Pancreas (tissue), 10 donors: ENCODE results near the gene TLX1. TPM values are rescaled to one million over a fixed set of nuclear protein-coding genes. Genes with fewer than 3 reads are reported as not detected.

Source experiments
- ATAC-seq, 4 donors: fragments of 200-7000 bp; cut with Tn5 transposase; one replicate each; pipeline versions ENCODE4 v1.8.0 to v1.9.1; 2020; ENCODE audit warnings: mild to moderate bottlenecking in 4 of 4, moderate library complexity in 4 of 4
- DNase-seq, 6 donors: peaks; one replicate each; pipeline ENCODE4 v3.0.0-alpha.2; 2020
- FAIRE-seq: peaks from 2 replicates; lab custom pipeline; 2012; peaks lifted over from hg19 to GRCh38; lab: Jason Lieb, UNC
- H3K27ac ChIP-seq, 4 donors: fragments of 200-600 bp; sonication (generic); 1 replicate in 3 of 4; 2 replicates in 1 of 4; pipeline versions ENCODE4 v1.5.0 to v1.8.0; 2020
- H3K27me3 ChIP-seq, 4 donors: fragments of 200-600 bp; one replicate each; pipeline ENCODE4 v1.8.0; 2021
- H3K36me3 ChIP-seq, 3 donors: fragments of 200-600 bp; sonication (generic) in 1 of 3; one replicate each; pipeline versions ENCODE4 v1.5.0 to v1.8.0; 2020 to 2021
- H3K4me1 ChIP-seq, 3 donors: fragments of 200-600 bp; one replicate each; pipeline ENCODE4 v1.8.0; 2021
- H3K4me3 ChIP-seq, 4 donors: fragments of 200-600 bp; sonication (generic) in 2 of 4; one replicate each; pipeline versions ENCODE4 v1.5.0 to v1.8.0; 2020 to 2021
- H3K9me3 ChIP-seq, 4 donors: fragments of 200-600 bp; one replicate each; pipeline ENCODE4 v1.8.0; 2021
- CTCF ChIP-seq, 4 donors: fragments of 200-600 bp; sonication (generic) in 3 of 4; IDR thresholded peaks; one replicate each; pipeline versions ENCODE4 v1.5.0 to v1.8.0; 2021; ENCODE audit warnings: antibody characterized with exemption in 4 of 4
- WGBS, 2 donors: extraction: QIAGEN DNeasy Blood & Tissue Kit; methylation state at CpG; one replicate each; pipeline ENCODE4 v1.1.7; 2013; 5-methylcytosine and 5-hydroxymethylcytosine counted together
- intact Hi-C, 3 donors: fragments of 100-400 bp; cut with DNase I; formaldehyde crosslinking; loops; one replicate each; pipeline versions ENCODE4 v1.11.1 to v1.14.2; 2022
- polyA plus RNA-seq, 2 donors: library from polyadenylated mRNA; stranded (reverse); fragments of 200-250 nt; gene quantifications; one replicate each; pipeline ENCODE4 v1.2.3, GENCODE V29; 2013
- total RNA-seq, 6 donors: library from RNA; stranded (reverse); fragmentation: NEBNext Ultra II Directional in 4 of 6; extraction: Animal tissue kit (Norgen Biotek cat#: 25700) in 4 of 6; gene quantifications; one replicate each; pipeline versions ENCODE4 v1.2.1 to v1.2.4, GENCODE V29; 2021 to 2023
- donor health status: healthy with polysubstance abuse.
- donor health status: DM: no; HTN: no; CAD: no; lungs with moderate emphysema.
- donor health status: DM: no; HTN: no; CAD: no.
- donor health status: control.
- donor health status: control.
- donor health status: Bipolar disorder and iron deficiency.
- donor health status: DM: yes; HTN: yes; CAD: no.
- donor health status: DM: no; HTN: no; CAD: no.
- donor health status: DM: no; HTN: no; CAD: no.
- donor health status: DM: yes; HTN: yes; CAD: no.

The TLX1 gene
- total and polyA plus RNA-seq, 8 donors: 0.11 to 0.19 TPM; not detected in 6

GRCh38 chr10:101107771-101108170 is 23.3 kb upstream of the TLX1 start:
- no peak for TF ChIP-seq CTCF (IDR thresholded peaks at IDR 0.05)
- no peaks in the 10 kb centered on the region for H3K9me3 ChIP-seq
- no peak for ATAC-seq
- H3K27ac ChIP-seq: no peak overlapping the region
- WGBS, 2 donors: 84% methylated on average over 5 of the region's 5 CpGs
- H3K4me1 ChIP-seq: no peaks in the 10 kb centered on the region
- no peaks in the 10 kb centered on the region for H3K36me3 ChIP-seq
- no peak overlapping the region for H3K4me3 ChIP-seq
- intact Hi-C loops: no loop called here
- DNase-seq: no peak
- H3K27me3 ChIP-seq: no peaks in the 10 kb centered on the region
- no peak for FAIRE-seq

- 47 to 48% methylated on average over 6 of the region's 6 CpGs for WGBS, 2 donors
- no peak for DNase-seq
- H3K36me3 ChIP-seq: no peaks in the 10 kb centered on the region
- no peak for TF ChIP-seq CTCF (IDR thresholded peaks at IDR 0.05)
- no peak for FAIRE-seq
- intact Hi-C loops: no loop called here
- H3K9me3 ChIP-seq: no peaks in the 10 kb centered on the region
- H3K4me3 ChIP-seq: no peak overlapping the region
- H3K27ac ChIP-seq: no peak overlapping the region
- no peaks in the 10 kb centered on the region for H3K4me1 ChIP-seq
- H3K27me3 ChIP-seq: no peaks in the 10 kb centered on the region
- no peak for ATAC-seq
These were observed 20.1 kb upstream of the TLX1 start for GRCh38 chr10:101110856-101111523.

GRCh38 chr10:101111547-101111946 is 19.6 kb upstream of the TLX1 start:
- no peaks in the 10 kb centered on the region for H3K36me3 ChIP-seq
- 76% methylated on average over 8 of the region's 8 CpGs for WGBS, 2 donors
- no peaks in the 10 kb centered on the region for H3K4me1 ChIP-seq
- FAIRE-seq: no peak
- H3K9me3 ChIP-seq: no peaks in the 10 kb centered on the region
- H3K27me3 ChIP-seq: no peaks in the 10 kb centered on the region
- intact Hi-C loops: no loop called here
- no peak overlapping the region for H3K4me3 ChIP-seq
- no peak overlapping the region for H3K27ac ChIP-seq
- TF ChIP-seq CTCF (IDR thresholded peaks at IDR 0.05): no peak
- no peak for ATAC-seq
- DNase-seq: no peak

GRCh38 chr10:101112799-101113594 is 18.1 kb upstream of the TLX1 start:
- ATAC-seq: no peak
- Histone ChIP-seq H3K4me3 (no peak overlapping the region), H3K27me3 (no peaks in the 10 kb centered on the region), H3K4me1 (no peaks in the 10 kb centered on the region), H3K9me3 (no peaks in the 10 kb centered on the region), H3K27ac (no peak overlapping the region), H3K36me3 (no peaks in the 10 kb centered on the region)
- TF ChIP-seq CTCF (IDR thresholded peaks at IDR 0.05): no peak
- 22 to 23% methylated on average over 12 of the region's 12 CpGs for WGBS, 2 donors
- no peak for FAIRE-seq
- DNase-seq: peak in 1 of 6 donors; percentile 22
- intact Hi-C loops: no loop called here
